Measurements from ENCODE around the gene OR51I1.

Gene OR51I1

GRCh38 chr11:5467527-5467926 lies 26.2 kb upstream of the OR51I1 start:
- no peak overlapping the region for H3K4ac ChIP-seq (ENCODE audit: low read depth, low read length)
- H3K4me2 ChIP-seq (ENCODE audit: low read length), result no peak overlapping the region
- no peak for DNase-seq
- no peak overlapping the region for H3K23ac ChIP-seq (ENCODE audit: low read length)
- no peak overlapping the region for H3K18ac ChIP-seq (ENCODE audit: low read length)
- no peak overlapping the region for H3K14ac ChIP-seq (ENCODE audit: low read length)
- no peak overlapping the region for H4K8ac ChIP-seq (ENCODE audit: low read depth, low read length)
- H2BK120ac ChIP-seq (ENCODE audit: insufficient read depth, low read length, poor library complexity), result no peak overlapping the region
- no peak overlapping the region for H3K9ac ChIP-seq (ENCODE audit: low read length)
- H3K4me1 ChIP-seq (ENCODE audit: control insufficient read depth in 1 of 2, insufficient read depth in 2 of 2, low read length in 2 of 2), result no peaks in the 10 kb centered on the region
- no peak overlapping the region for H3K4me3 ChIP-seq (ENCODE audit: low read depth, low read length)
- no peak overlapping the region for H3K27ac ChIP-seq (ENCODE audit: low read depth, low read length)
- H4K12ac ChIP-seq (ENCODE audit: low read depth, low read length), result no peak overlapping the region
- H3K79me1 ChIP-seq (ENCODE audit: low read length), result no peaks in the 10 kb centered on the region
- no peak overlapping the region for H4K91ac ChIP-seq (ENCODE audit: low read depth, low read length)
- H2AFZ ChIP-seq (ENCODE audit: insufficient read depth, low read length, poor library complexity), result no peak overlapping the region
- WGBS (ENCODE audit: extremely low coverage, insufficient coverage, insufficient read length), result no CpG with 5 or more reads among the region's 2 CpGs
- H3K9me3 ChIP-seq (ENCODE audit: insufficient read depth, low read depth, low read length), result no peaks in the 10 kb centered on the region
- no peaks in the 10 kb centered on the region for H3K27me3 ChIP-seq (ENCODE audit: insufficient read depth, low read length)
- no peak overlapping the region for H2BK5ac ChIP-seq (ENCODE audit: low read depth, low read length, poor library complexity)
- no peak overlapping the region for H2BK12ac ChIP-seq (ENCODE audit: low read length)
- H3K79me2 ChIP-seq (ENCODE audit: control insufficient read depth, insufficient read depth, low read length, poor library complexity), result no peaks in the 10 kb centered on the region
- no peaks in the 10 kb centered on the region for H3K36me3 ChIP-seq (ENCODE audit: control insufficient read depth in 1 of 2, insufficient read depth in 2 of 2, low read length in 2 of 2)
- H2AK5ac ChIP-seq (ENCODE audit: low read length), result no peak overlapping the region

- no peak overlapping the region for H4K12ac ChIP-seq (ENCODE audit: low read depth, low read length)
- no peak overlapping the region for H2AFZ ChIP-seq (ENCODE audit: insufficient read depth, low read length, poor library complexity)
- no peak overlapping the region for H4K91ac ChIP-seq (ENCODE audit: low read depth, low read length)
- no peak overlapping the region for H2BK120ac ChIP-seq (ENCODE audit: insufficient read depth, low read length, poor library complexity)
- H2BK12ac ChIP-seq (ENCODE audit: low read length), result no peak overlapping the region
- H3K79me1 ChIP-seq (ENCODE audit: low read length), result no peaks in the 10 kb centered on the region
- no peaks in the 10 kb centered on the region for H3K9me3 ChIP-seq (ENCODE audit: insufficient read depth, low read depth, low read length)
- no peak overlapping the region for H3K9ac ChIP-seq (ENCODE audit: low read length)
- no peaks in the 10 kb centered on the region for H3K4me1 ChIP-seq (ENCODE audit: control insufficient read depth in 1 of 2, insufficient read depth in 2 of 2, low read length in 2 of 2)
- H3K79me2 ChIP-seq (ENCODE audit: control insufficient read depth, insufficient read depth, low read length, poor library complexity), result no peaks in the 10 kb centered on the region
- H2BK5ac ChIP-seq (ENCODE audit: low read depth, low read length, poor library complexity), result no peak overlapping the region
- no peak overlapping the region for H3K4ac ChIP-seq (ENCODE audit: low read depth, low read length)
- no peak overlapping the region for H3K4me2 ChIP-seq (ENCODE audit: low read length)
- H3K27ac ChIP-seq (ENCODE audit: low read depth, low read length), result no peak overlapping the region
- DNase-seq, result no peak
- no peaks in the 10 kb centered on the region for H3K27me3 ChIP-seq (ENCODE audit: insufficient read depth, low read length)
- WGBS (ENCODE audit: extremely low coverage, insufficient coverage, insufficient read length), result no CpG with 5 or more reads among the region's 14 CpGs
- H3K14ac ChIP-seq (ENCODE audit: low read length), result no peak overlapping the region
- no peak overlapping the region for H4K8ac ChIP-seq (ENCODE audit: low read depth, low read length)
- no peak overlapping the region for H3K23ac ChIP-seq (ENCODE audit: low read length)
- H3K4me3 ChIP-seq (ENCODE audit: low read depth, low read length), result no peak overlapping the region
- H3K18ac ChIP-seq (ENCODE audit: low read length), result no peak overlapping the region
- H2AK5ac ChIP-seq (ENCODE audit: low read length), result no peak overlapping the region
- no peaks in the 10 kb centered on the region for H3K36me3 ChIP-seq (ENCODE audit: control insufficient read depth in 1 of 2, insufficient read depth in 2 of 2, low read length in 2 of 2)
These were observed 19.8 kb upstream of the OR51I1 start for GRCh38 chr11:5460983-5461621.

- no peak overlapping the region for H2BK120ac ChIP-seq (ENCODE audit: insufficient read depth, low read length, poor library complexity)
- no peaks in the 10 kb centered on the region for H3K9me3 ChIP-seq (ENCODE audit: insufficient read depth, low read depth, low read length)
- H3K23ac ChIP-seq (ENCODE audit: low read length), result no peak overlapping the region
- no peaks in the 10 kb centered on the region for H3K79me2 ChIP-seq (ENCODE audit: control insufficient read depth, insufficient read depth, low read length, poor library complexity)
- no peak overlapping the region for H3K4ac ChIP-seq (ENCODE audit: low read depth, low read length)
- no peak overlapping the region for H4K91ac ChIP-seq (ENCODE audit: low read depth, low read length)
- DNase-seq, result no peak
- no peak overlapping the region for H2AK5ac ChIP-seq (ENCODE audit: low read length)
- H3K14ac ChIP-seq (ENCODE audit: low read length), result no peak overlapping the region
- H3K79me1 ChIP-seq (ENCODE audit: low read length), result no peaks in the 10 kb centered on the region
- H3K18ac ChIP-seq (ENCODE audit: low read length), result no peak overlapping the region
- no peak overlapping the region for H2AFZ ChIP-seq (ENCODE audit: insufficient read depth, low read length, poor library complexity)
- no peak overlapping the region for H3K9ac ChIP-seq (ENCODE audit: low read length)
- H3K27ac ChIP-seq (ENCODE audit: low read depth, low read length), result no peak overlapping the region
- WGBS (ENCODE audit: extremely low coverage, insufficient coverage, insufficient read length), result no CpG with 5 or more reads among the region's 4 CpGs
- H3K4me2 ChIP-seq (ENCODE audit: low read length), result no peak overlapping the region
- H4K8ac ChIP-seq (ENCODE audit: low read depth, low read length), result no peak overlapping the region
- H3K36me3 ChIP-seq (ENCODE audit: control insufficient read depth in 1 of 2, insufficient read depth in 2 of 2, low read length in 2 of 2), result no peaks in the 10 kb centered on the region
- H3K4me1 ChIP-seq (ENCODE audit: control insufficient read depth in 1 of 2, insufficient read depth in 2 of 2, low read length in 2 of 2), result no peaks in the 10 kb centered on the region
- H3K4me3 ChIP-seq (ENCODE audit: low read depth, low read length), result no peak overlapping the region
- H2BK12ac ChIP-seq (ENCODE audit: low read length), result no peak overlapping the region
- no peak overlapping the region for H2BK5ac ChIP-seq (ENCODE audit: low read depth, low read length, poor library complexity)
- no peak overlapping the region for H4K12ac ChIP-seq (ENCODE audit: low read depth, low read length)
- no peaks in the 10 kb centered on the region for H3K27me3 ChIP-seq (ENCODE audit: insufficient read depth, low read length)
These were observed 8.1 kb upstream of the OR51I1 start for GRCh38 chr11:5449432-5449831.

- H2AFZ ChIP-seq (ENCODE audit: insufficient read depth, low read length, poor library complexity), result no peak within 1 kb of the TSS
- H3K4ac ChIP-seq (ENCODE audit: low read depth, low read length), result no peak within 1 kb of the TSS
- no peak within 1 kb of the TSS for H4K8ac ChIP-seq (ENCODE audit: low read depth, low read length)
- H3K23ac ChIP-seq (ENCODE audit: low read length), result no peak within 1 kb of the TSS
- H2BK12ac ChIP-seq (ENCODE audit: low read length), result no peak within 1 kb of the TSS
- no peak within 1 kb of the TSS for H3K18ac ChIP-seq (ENCODE audit: low read length)
- no peaks in the 10 kb centered on the region for H3K27me3 ChIP-seq (ENCODE audit: insufficient read depth, low read length)
- no peak within 1 kb of the TSS for H3K4me3 ChIP-seq (ENCODE audit: low read depth, low read length)
- H2BK120ac ChIP-seq (ENCODE audit: insufficient read depth, low read length, poor library complexity), result no peak within 1 kb of the TSS
- no peaks in the 10 kb centered on the region for H3K79me1 ChIP-seq (ENCODE audit: low read length)
- no peak for DNase-seq
- no peak within 1 kb of the TSS for H3K9ac ChIP-seq (ENCODE audit: low read length)
- no peak within 1 kb of the TSS for H3K4me2 ChIP-seq (ENCODE audit: low read length)
- no peak within 1 kb of the TSS for H4K91ac ChIP-seq (ENCODE audit: low read depth, low read length)
- no peak within 1 kb of the TSS for H2AK5ac ChIP-seq (ENCODE audit: low read length)
- H3K36me3 ChIP-seq (ENCODE audit: control insufficient read depth in 1 of 2, insufficient read depth in 2 of 2, low read length in 2 of 2), result no peaks in the 10 kb centered on the region
- no peaks in the 10 kb centered on the region for H3K4me1 ChIP-seq (ENCODE audit: control insufficient read depth in 1 of 2, insufficient read depth in 2 of 2, low read length in 2 of 2)
- no peak within 1 kb of the TSS for H2BK5ac ChIP-seq (ENCODE audit: low read depth, low read length, poor library complexity)
- H3K27ac ChIP-seq (ENCODE audit: low read depth, low read length), result no peak within 1 kb of the TSS
- H3K79me2 ChIP-seq (ENCODE audit: control insufficient read depth, insufficient read depth, low read length, poor library complexity), result no peaks in the 10 kb centered on the region
- no peaks in the 10 kb centered on the region for H3K9me3 ChIP-seq (ENCODE audit: insufficient read depth, low read depth, low read length)
- no CpG with 5 or more reads among the region's 2 CpGs for WGBS (ENCODE audit: extremely low coverage, insufficient coverage, insufficient read length)
- no peak within 1 kb of the TSS for H4K12ac ChIP-seq (ENCODE audit: low read depth, low read length)
- no peak within 1 kb of the TSS for H3K14ac ChIP-seq (ENCODE audit: low read length)
These were observed 7.7 kb upstream of the OR51I1 start, which contains the start of gene OR51I2 for GRCh38 chr11:5449023-5449422. TSS of gene OR51I2 (plus strand) at chr11:5449323. CDS start at chr11:5453489, 4,166 bp downstream.

All from trophoblast cell (in vitro differentiated cells and primary cell).